Measurements from ENCODE around the gene TFF2.

- TF ChIP-seq, protein P1, sequence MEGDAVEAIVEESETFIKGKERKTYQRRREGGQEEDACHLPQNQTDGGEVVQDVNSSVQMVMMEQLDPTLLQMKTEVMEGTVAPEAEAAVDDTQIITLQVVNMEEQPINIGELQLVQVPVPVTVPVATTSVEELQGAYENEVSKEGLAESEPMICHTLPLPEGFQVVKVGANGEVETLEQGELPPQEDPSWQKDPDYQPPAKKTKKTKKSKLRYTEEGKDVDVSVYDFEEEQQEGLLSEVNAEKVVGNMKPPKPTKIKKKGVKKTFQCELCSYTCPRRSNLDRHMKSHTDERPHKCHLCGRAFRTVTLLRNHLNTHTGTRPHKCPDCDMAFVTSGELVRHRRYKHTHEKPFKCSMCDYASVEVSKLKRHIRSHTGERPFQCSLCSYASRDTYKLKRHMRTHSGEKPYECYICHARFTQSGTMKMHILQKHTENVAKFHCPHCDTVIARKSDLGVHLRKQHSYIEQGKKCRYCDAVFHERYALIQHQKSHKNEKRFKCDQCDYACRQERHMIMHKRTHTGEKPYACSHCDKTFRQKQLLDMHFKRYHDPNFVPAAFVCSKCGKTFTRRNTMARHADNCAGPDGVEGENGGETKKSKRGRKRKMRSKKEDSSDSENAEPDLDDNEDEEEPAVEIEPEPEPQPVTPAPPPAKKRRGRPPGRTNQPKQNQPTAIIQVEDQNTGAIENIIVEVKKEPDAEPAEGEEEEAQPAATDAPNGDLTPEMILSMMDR (IDR thresholded peaks at IDR 0.05 in 4 of 5, conservative IDR thresholded peaks at IDR 0.05 in 1 of 5) = no peak
- TF ChIP-seq POLR2A (IDR thresholded peaks at IDR 0.05) = no peak
These were observed 7.7 kb downstream of the TFF2 start for GRCh38 chr21:42343101-42343500.

Measured in gastrocnemius medialis (tissue), 4 donors.